OCI-LY3 (cell line): ENCODE measurements around the gene SHROOM3.
"Not testable (repeated sequence)": the region's sequence is repeated elsewhere in the genome, so short reads cannot be mapped to it uniquely, and the experiment has no call there.

Experiments
- H2AFZ ChIP-seq: fragments of 200-600, 300-600 bp; shearing (Covaris generic); 2 replicates; pipeline ENCODE4 v1.6.0; 2014; ENCODE audit warnings: antibody characterized with exemption, low read depth, low read length
- H3K27ac ChIP-seq: fragments of 200-600, 300-600 bp; sonication (generic); 2 replicates; pipeline ENCODE4 v1.5.1; 2014; ENCODE audit warnings: mild to moderate bottlenecking, low read length, moderate library complexity, mixed read lengths
- H3K27me3 ChIP-seq: fragments of 200-600, 300-600 bp; sonication (generic); 2 replicates; pipeline ENCODE4 v1.6.1; 2014; ENCODE audit warnings: low read depth, low read length, mixed read lengths
- H3K36me3 ChIP-seq: fragments of 200-600, 300-600 bp; sonication (generic); replicated peaks from 2 replicates; pipeline ENCODE3; 2014; ENCODE audit warnings: low read depth, low read length, mixed read lengths
- H3K4me1 ChIP-seq: fragments of 300-600, 200-600 bp; sonication (generic); 2 replicates; pipeline ENCODE4 v1.6.1; 2014; ENCODE audit warnings: low read length, mixed read lengths
- H3K4me2 ChIP-seq: fragments of 200-600, 300-600 bp; sonication (generic); 2 replicates; pipeline ENCODE4 v1.6.1; 2014; ENCODE audit warnings: low read length, mixed read lengths
- H3K4me3 ChIP-seq: fragments of 300-600, 200-600 bp; sonication (generic); 2 replicates; pipeline ENCODE4 v1.5.1; 2014; ENCODE audit warnings: antibody characterized with exemption, mild to moderate bottlenecking, low read length, moderate library complexity
- H3K79me2 ChIP-seq: fragments of 300-600, 200-600 bp; shearing (Covaris generic); 2 replicates; pipeline ENCODE4 v1.6.1; 2014; ENCODE audit warnings: mild to moderate bottlenecking, low read length, mixed read lengths
- H3K9ac ChIP-seq: fragments of 300-600, 200-600 bp; shearing (Covaris generic); 2 replicates; pipeline ENCODE4 v1.6.0; 2014; ENCODE audit warnings: mild to moderate bottlenecking, low read length, moderate library complexity
- H3K9me3 ChIP-seq: fragments of 200-600, 300-600 bp; shearing (Covaris generic); 2 replicates; pipeline ENCODE4 v1.6.1; 2014; ENCODE audit warnings: low read length, mixed read lengths; ENCODE audit not compliant: insufficient read depth
- H4K20me1 ChIP-seq: fragments of 200-600, 300-600 bp; sonication (generic); 2 replicates; pipeline ENCODE4 v1.6.1; 2016; ENCODE audit warnings: low read length, mixed read lengths; ENCODE audit not compliant: insufficient read depth
- CTCF ChIP-seq: fragments of 200-600, 300-600 bp; sonication (generic); IDR thresholded peaks from 2 replicates; pipeline ENCODE4 v1.5.1; 2014; ENCODE audit warnings: antibody characterized with exemption, low read length, low read depth
- EZH2phosphoT487 ChIP-seq: fragments of 200-600 bp; shearing (Covaris generic); IDR thresholded peaks from 2 replicates; pipeline ENCODE4 v1.6.1; 2018; ENCODE audit warnings: antibody characterized with exemption, mixed run types, low read depth

Gene SHROOM3

GRCh38 chr4:76420188-76420761 lies 14.8 kb upstream of the SHROOM3 start:
- Histone ChIP-seq H3K36me3 (no peaks in the 10 kb centered on the region), H4K20me1 (no peaks in the 10 kb centered on the region), H3K27me3 (no peaks in the 10 kb centered on the region), H3K4me1 (no peaks in the 10 kb centered on the region), H2AFZ (no peak overlapping the region), H3K79me2 (no peaks in the 10 kb centered on the region), H3K27ac (no peak overlapping the region), H3K9ac (no peak overlapping the region), H3K4me2 (no peak overlapping the region), H3K9me3 (no peaks in the 10 kb centered on the region), H3K4me3 (no peak overlapping the region)
- no peak for TF ChIP-seq EZH2phosphoT487
- TF ChIP-seq CTCF, result no peak

- no peak within 1 kb of the TSS for H3K9ac ChIP-seq
- no peak within 1 kb of the TSS for H3K27ac ChIP-seq
- no peaks in the 10 kb centered on the region for H4K20me1 ChIP-seq
- H3K36me3 ChIP-seq, result no peaks in the 10 kb centered on the region
- TF ChIP-seq CTCF (no peak), EZH2phosphoT487 (no peak)
- H2AFZ ChIP-seq, result no peak within 1 kb of the TSS
- no peak within 1 kb of the TSS for H3K4me2 ChIP-seq
- H3K9me3 ChIP-seq, result no peaks in the 10 kb centered on the region
- no peak within 1 kb of the TSS for H3K4me3 ChIP-seq
- no peaks in the 10 kb centered on the region for H3K79me2 ChIP-seq
- no peaks in the 10 kb centered on the region for H3K4me1 ChIP-seq
- H3K27me3 ChIP-seq, result no peaks in the 10 kb centered on the region
Measured at GRCh38 chr4:76420762-76421581, 14.1 kb upstream of the SHROOM3 start, which contains the start of gene CCDC158. TSS of gene CCDC158 (minus strand) at chr4:76421141. CDS start at chr4:76403207, 17,934 bp downstream.

- H3K9ac ChIP-seq, H2AFZ ChIP-seq, H3K4me3 ChIP-seq, H3K27me3 ChIP-seq, H3K79me2 ChIP-seq, H3K4me2 ChIP-seq, H3K36me3 ChIP-seq, H3K9me3 ChIP-seq, H4K20me1 ChIP-seq, H3K4me1 ChIP-seq, H3K27ac ChIP-seq: not testable (repeated sequence)
Measured at GRCh38 chr4:76423159-76423558, 11.9 kb upstream of the SHROOM3 start.

GRCh38 chr4:76426272-76426671 lies 8.8 kb upstream of the SHROOM3 start:
- Histone ChIP-seq H3K4me3 (no peak overlapping the region), H3K36me3 (no peaks in the 10 kb centered on the region), H2AFZ (no peak overlapping the region), H3K27ac (no peak overlapping the region), H4K20me1 (no peaks in the 10 kb centered on the region), H3K27me3 (no peaks in the 10 kb centered on the region), H3K9ac (no peak overlapping the region), H3K4me1 (peaks cover 15% of the 10 kb centered on the region), H3K79me2 (no peaks in the 10 kb centered on the region), H3K4me2 (no peak overlapping the region), H3K9me3 (no peaks in the 10 kb centered on the region)
- TF ChIP-seq CTCF, result no peak; the same call in 1 of the 2 replicates
- no peak for TF ChIP-seq EZH2phosphoT487
